Colon (tissue), 2 donors: Measurements from ENCODE around the gene COL15A1.

Source experiments
- FAIRE-seq: peaks from 2 replicates; lab custom pipeline; 2012; peaks lifted over from hg19 to GRCh38; lab: Jason Lieb, UNC
- donor health status: control.
- donor health status: control.

Gene COL15A1

GRCh38 chr9:99038484-99038820, 94.7 kb downstream of the COL15A1 start:
- FAIRE-seq: no peak

- no peak for FAIRE-seq
Observed at GRCh38 chr9:99039505-99040182, 95.9 kb downstream of the COL15A1 start.

GRCh38 chr9:99040251-99040900, 96.7 kb downstream of the COL15A1 start:
- FAIRE-seq: no peak

GRCh38 chr9:99040911-99041582, 97.3 kb downstream of the COL15A1 start:
- FAIRE-seq: no peak

- FAIRE-seq: no peak
Observed at GRCh38 chr9:99041618-99042017, 97.9 kb downstream of the COL15A1 start.

- no peak for FAIRE-seq
Observed at GRCh38 chr9:99042620-99043019, 98.9 kb downstream of the COL15A1 start.

GRCh38 chr9:99044827-99045226, 101.1 kb downstream of the COL15A1 start:
- no peak for FAIRE-seq

- no peak for FAIRE-seq
Observed at GRCh38 chr9:99046068-99046467, 102.4 kb downstream of the COL15A1 start.

- no peak for FAIRE-seq
Observed at GRCh38 chr9:99046542-99047071, 102.9 kb downstream of the COL15A1 start.

GRCh38 chr9:99049228-99049627, 105.5 kb downstream of the COL15A1 start:
- FAIRE-seq: no peak

GRCh38 chr9:99049641-99050040, 105.9 kb downstream of the COL15A1 start:
- no peak for FAIRE-seq

GRCh38 chr9:99050292-99050911, 106.7 kb downstream of the COL15A1 start:
- no peak for FAIRE-seq

GRCh38 chr9:99050924-99051323, 107.2 kb downstream of the COL15A1 start:
- FAIRE-seq: no peak

GRCh38 chr9:99051406-99051805, 107.7 kb downstream of the COL15A1 start:
- FAIRE-seq: no peak

- FAIRE-seq: no peak
Observed at GRCh38 chr9:99051851-99052250, 108.1 kb downstream of the COL15A1 start.

- no peak for FAIRE-seq
Observed at GRCh38 chr9:99052815-99053715, 109.4 kb downstream of the COL15A1 start.

GRCh38 chr9:99054581-99054980, 110.9 kb downstream of the COL15A1 start:
- FAIRE-seq: no peak

- FAIRE-seq: no peak
Observed at GRCh38 chr9:99055384-99055783, 111.7 kb downstream of the COL15A1 start.

GRCh38 chr9:99056186-99056585, 112.5 kb downstream of the COL15A1 start:
- FAIRE-seq: no peak

- FAIRE-seq: no peak
Observed at GRCh38 chr9:99056886-99057664, 113.4 kb downstream of the COL15A1 start.
